Astrocyte (in vitro differentiated cells and primary cell): ENCODE measurements around the gene PRKCA. TPM values are rescaled to one million over a fixed set of nuclear protein-coding genes. Genes with fewer than 3 reads are reported as not detected.

Experiments used
- DNase-seq: peaks from one replicate; pipeline ENCODE4 v3.0.0-alpha.2; 2010; ENCODE audit warnings: low read depth
- FAIRE-seq: peaks from 2 replicates; lab custom pipeline; 2011; peaks lifted over from hg19 to GRCh38; lab: Jason Lieb, UNC
- H2AFZ ChIP-seq: 2 replicates; pipeline ENCODE4 v1.6.0; 2012; ENCODE audit warnings: low read depth, low read length, inconsistent platforms
- H3K27ac ChIP-seq: 2 replicates; pipeline ENCODE4 v1.5.1; 2011; ENCODE audit warnings: low read depth, low read length, inconsistent platforms
- H3K27me3 ChIP-seq: 2 replicates; pipeline ENCODE4 v1.6.0; 2011; ENCODE audit warnings: low read length, inconsistent platforms; ENCODE audit not compliant: insufficient read depth
- H3K36me3 ChIP-seq: 2 replicates; pipeline ENCODE4 v1.5.1; 2011; ENCODE audit warnings: low read length, inconsistent platforms; ENCODE audit not compliant: insufficient read depth
- H3K4me1 ChIP-seq: 2 replicates; pipeline ENCODE4 v1.5.1; 2011; ENCODE audit warnings: low read length, inconsistent platforms; ENCODE audit not compliant: insufficient read depth
- H3K4me2 ChIP-seq: 2 replicates; pipeline ENCODE4 v1.6.0; 2012; ENCODE audit warnings: low read length, inconsistent platforms
- H3K4me3 ChIP-seq: 2 replicates; pipeline ENCODE4 v1.5.1; 2011; ENCODE audit warnings: low read depth, mild to moderate bottlenecking, low read length, inconsistent platforms; ENCODE audit not compliant: insufficient read depth
- H3K79me2 ChIP-seq: 2 replicates; pipeline ENCODE4 v1.6.0; 2012; ENCODE audit warnings: mild to moderate bottlenecking, low read length, inconsistent platforms; ENCODE audit not compliant: insufficient read depth
- H3K9ac ChIP-seq: 2 replicates; pipeline ENCODE4 v1.6.0; 2012; ENCODE audit warnings: mild to moderate bottlenecking, low read length, inconsistent platforms
- H3K9me3 ChIP-seq: 2 replicates; pipeline ENCODE4 v1.5.1; 2012; ENCODE audit warnings: low read depth, mild to moderate bottlenecking, low read length, inconsistent platforms; ENCODE audit not compliant: insufficient read depth
- H4K20me1 ChIP-seq: 2 replicates; pipeline ENCODE4 v1.6.0; 2012; ENCODE audit warnings: low read length, inconsistent platforms; ENCODE audit not compliant: insufficient read depth
- H3K27ac Mint-ChIP-seq: one replicate; pipeline ENCODE4 v1.8.0; 2021; ENCODE audit warnings: mild to moderate bottlenecking, mixed read lengths; ENCODE audit not compliant: unreplicated experiment
- H3K27me3 Mint-ChIP-seq: one replicate; pipeline ENCODE4 v1.8.0; 2021; ENCODE audit warnings: low read depth, mixed read lengths; ENCODE audit not compliant: unreplicated experiment
- H3K36me3 Mint-ChIP-seq: one replicate; pipeline ENCODE4 v1.8.0; 2021; ENCODE audit warnings: low read depth, mixed read lengths; ENCODE audit not compliant: unreplicated experiment
- H3K4me1 Mint-ChIP-seq: one replicate; pipeline ENCODE4 v1.8.0; 2021; ENCODE audit warnings: low read depth, mixed read lengths; ENCODE audit not compliant: unreplicated experiment
- H3K4me3 Mint-ChIP-seq: one replicate; pipeline ENCODE4 v1.8.0; 2021; ENCODE audit warnings: mild to moderate bottlenecking, moderate library complexity, mixed read lengths; ENCODE audit not compliant: unreplicated experiment
- H3K9me3 Mint-ChIP-seq: one replicate; pipeline ENCODE4 v1.8.0; 2021; ENCODE audit warnings: mild to moderate bottlenecking, mixed read lengths; ENCODE audit not compliant: unreplicated experiment
- CTCF ChIP-seq: IDR thresholded peaks from 2 replicates; pipeline ENCODE4 v1.5.1; 2011; ENCODE audit warnings: low read depth, mild to moderate bottlenecking, inconsistent platforms, low read length, moderate library complexity; ENCODE audit not compliant: insufficient read depth
- EZH2 ChIP-seq: IDR thresholded peaks from 2 replicates; pipeline ENCODE4 v1.6.1; 2012; ENCODE audit warnings: mild to moderate bottlenecking, low read length, inconsistent platforms; ENCODE audit not compliant: insufficient read depth
- total RNA-seq: library from RNA; stranded (reverse); gene quantifications from 2 replicates; pipeline ENCODE4 v1.2.1, GENCODE V29; 2021

Gene PRKCA
- total RNA-seq, 1 donor from 2014 or later, result 49.9 TPM

DNA sequence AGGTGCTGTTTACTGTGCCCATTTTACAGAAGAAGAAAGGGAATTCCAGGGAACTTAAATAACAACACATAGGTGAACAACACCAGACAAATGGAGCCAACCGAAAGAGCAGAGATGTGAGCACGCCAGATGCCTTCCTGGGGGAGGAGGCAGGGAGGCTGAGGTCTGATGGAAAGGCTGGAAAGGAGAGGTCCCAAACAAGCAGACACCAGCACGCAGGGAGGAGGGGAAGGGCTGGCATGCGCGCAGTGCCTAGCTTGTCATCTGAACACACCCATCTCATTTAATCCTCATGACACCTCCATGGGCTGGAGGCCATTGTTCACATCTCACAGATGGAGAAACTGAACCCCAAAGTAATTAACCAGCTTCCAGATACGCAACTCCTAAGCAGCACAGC lies 511.6 kb downstream of the PRKCA start:
- Mint-ChIP-seq H3K27me3 (peaks cover 20% of the 10 kb centered on the region), H3K36me3 (no peaks in the 10 kb centered on the region), H3K27ac (no peak overlapping the region), H3K9me3 (peaks cover 14% of the 10 kb centered on the region), H3K4me1 (no peaks in the 10 kb centered on the region), H3K4me3 (no peak overlapping the region)
- Histone ChIP-seq H3K9ac (no peak overlapping the region), H3K9me3 (no peaks in the 10 kb centered on the region), H4K20me1 (no peaks in the 10 kb centered on the region), H3K79me2 (no peaks in the 10 kb centered on the region), H3K4me1 (no peaks in the 10 kb centered on the region), H3K36me3 (no peaks in the 10 kb centered on the region), H3K4me2 (no peak overlapping the region), H2AFZ (no peak overlapping the region), H3K4me3 (no peak overlapping the region), H3K27ac (no peak overlapping the region), H3K27me3 (no peaks in the 10 kb centered on the region)
- no peak for FAIRE-seq
- no peak for DNase-seq
- no peak for TF ChIP-seq CTCF
- no peak for TF ChIP-seq EZH2

GRCh38 chr17:66814570-66814969 lies 512.2 kb downstream of the PRKCA start:
- H3K36me3 ChIP-seq, result no peaks in the 10 kb centered on the region
- TF ChIP-seq CTCF, result no peak
- TF ChIP-seq EZH2, result no peak
- no peak overlapping the region for H3K9ac ChIP-seq
- H3K9me3 ChIP-seq, result no peaks in the 10 kb centered on the region
- Mint-ChIP-seq H3K27me3 (peaks cover 25% of the 10 kb centered on the region), H3K9me3 (peaks cover 17% of the 10 kb centered on the region), H3K36me3 (no peaks in the 10 kb centered on the region), H3K4me1 (no peaks in the 10 kb centered on the region), H3K4me3 (no peak overlapping the region), H3K27ac (no peak overlapping the region)
- H3K27ac ChIP-seq, result no peak overlapping the region
- no peaks in the 10 kb centered on the region for H3K4me1 ChIP-seq
- no peaks in the 10 kb centered on the region for H4K20me1 ChIP-seq
- H3K4me2 ChIP-seq, result no peak overlapping the region
- H3K4me3 ChIP-seq, result no peak overlapping the region
- DNase-seq, result no peak
- H3K27me3 ChIP-seq, result peaks cover 3% of the 10 kb centered on the region
- FAIRE-seq, result no peak
- no peaks in the 10 kb centered on the region for H3K79me2 ChIP-seq
- H2AFZ ChIP-seq, result no peak overlapping the region

- no peak overlapping the region for H3K27ac Mint-ChIP-seq
- no peak overlapping the region for H3K4me2 ChIP-seq
- H3K27me3 Mint-ChIP-seq, result peaks cover 25% of the 10 kb centered on the region
- no peaks in the 10 kb centered on the region for H3K36me3 ChIP-seq
- H3K9ac ChIP-seq, result no peak overlapping the region
- H3K27ac ChIP-seq, result no peak overlapping the region
- H4K20me1 ChIP-seq, result no peaks in the 10 kb centered on the region
- peaks cover 15% of the 10 kb centered on the region for H3K9me3 Mint-ChIP-seq
- no peak for DNase-seq
- no peak for TF ChIP-seq CTCF
- FAIRE-seq, result no peak
- H2AFZ ChIP-seq, result no peak overlapping the region
- no peaks in the 10 kb centered on the region for H3K79me2 ChIP-seq
- H3K4me3 ChIP-seq, result no peak overlapping the region
- no peaks in the 10 kb centered on the region for H3K4me1 ChIP-seq
- peaks cover 2% of the 10 kb centered on the region for H3K4me1 Mint-ChIP-seq
- peaks cover 3% of the 10 kb centered on the region for H3K27me3 ChIP-seq
- no peaks in the 10 kb centered on the region for H3K9me3 ChIP-seq
- no peak overlapping the region for H3K4me3 Mint-ChIP-seq
- H3K36me3 Mint-ChIP-seq, result no peaks in the 10 kb centered on the region
Measured at GRCh38 chr17:66817750-66818149, 515.3 kb downstream of the PRKCA start.
